22Rv1 (cell line): ENCODE results near the gene SLC25A26.

Experiments
- ZFX ChIP-seq: fragments of 450-650 bp; IDR thresholded peaks from 2 replicates; pipeline ENCODE4 v1.6.1; 2017; ENCODE audit warnings: antibody characterized with exemption, borderline replicate concordance
- TF ChIP-seq, protein P1 (sequence below): fragments of 450-650 bp; IDR thresholded peaks from 2 replicates; pipeline ENCODE4 v1.5.1; 2017; ENCODE audit warnings: mild to moderate bottlenecking

DNA sequence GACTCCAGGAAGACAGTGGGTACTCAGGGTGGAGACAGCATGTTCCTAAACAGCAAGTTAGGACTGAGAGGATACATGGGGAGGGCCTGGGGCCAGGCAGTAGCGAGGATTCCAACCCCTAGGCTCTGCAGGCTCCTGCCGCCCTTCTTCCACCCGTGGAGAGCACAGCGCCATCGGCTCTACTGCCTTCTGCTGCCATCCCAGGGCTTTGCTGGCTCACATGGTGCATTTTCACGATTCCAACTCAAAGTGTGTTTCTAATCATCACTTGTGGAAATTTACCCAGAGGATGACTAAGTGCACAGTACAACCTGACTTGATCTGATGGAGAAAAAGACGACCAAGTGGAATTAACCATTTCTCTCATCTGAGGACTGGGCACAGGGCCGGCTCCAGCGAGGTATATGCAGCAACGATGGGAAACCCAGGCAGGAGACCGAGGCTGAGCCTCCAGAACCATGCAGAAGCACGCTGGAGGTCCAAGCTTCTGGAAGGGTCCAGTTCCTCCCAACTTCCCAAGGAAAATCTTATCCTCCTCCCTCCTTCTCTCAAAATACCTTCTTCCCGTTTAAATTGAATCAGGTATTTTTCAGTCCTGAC is 175.5 kb downstream of the SLC25A26 start:
- TF ChIP-seq, protein P1, sequence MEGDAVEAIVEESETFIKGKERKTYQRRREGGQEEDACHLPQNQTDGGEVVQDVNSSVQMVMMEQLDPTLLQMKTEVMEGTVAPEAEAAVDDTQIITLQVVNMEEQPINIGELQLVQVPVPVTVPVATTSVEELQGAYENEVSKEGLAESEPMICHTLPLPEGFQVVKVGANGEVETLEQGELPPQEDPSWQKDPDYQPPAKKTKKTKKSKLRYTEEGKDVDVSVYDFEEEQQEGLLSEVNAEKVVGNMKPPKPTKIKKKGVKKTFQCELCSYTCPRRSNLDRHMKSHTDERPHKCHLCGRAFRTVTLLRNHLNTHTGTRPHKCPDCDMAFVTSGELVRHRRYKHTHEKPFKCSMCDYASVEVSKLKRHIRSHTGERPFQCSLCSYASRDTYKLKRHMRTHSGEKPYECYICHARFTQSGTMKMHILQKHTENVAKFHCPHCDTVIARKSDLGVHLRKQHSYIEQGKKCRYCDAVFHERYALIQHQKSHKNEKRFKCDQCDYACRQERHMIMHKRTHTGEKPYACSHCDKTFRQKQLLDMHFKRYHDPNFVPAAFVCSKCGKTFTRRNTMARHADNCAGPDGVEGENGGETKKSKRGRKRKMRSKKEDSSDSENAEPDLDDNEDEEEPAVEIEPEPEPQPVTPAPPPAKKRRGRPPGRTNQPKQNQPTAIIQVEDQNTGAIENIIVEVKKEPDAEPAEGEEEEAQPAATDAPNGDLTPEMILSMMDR = no peak
- TF ChIP-seq ZFX = no peak
